ENCODE measurements around the gene PTPRM.

The PTPRM gene

GRCh38 chr18:7856733-7857132 is 289.6 kb downstream of the PTPRM start:
- CTCF ChIA-PET: interaction anchor here (0.7 kb wide), 1 partner anchor 370 kb away, joined by 3 read pairs; no protein-coding TSS in a partner anchor
- POLR2A ChIA-PET (ENCODE audit: low non-redundant PET): no interaction called here
- no peak for DNase-seq (ENCODE audit: low spot score)
- H3K27ac ChIP-seq: no peak overlapping the region
- TF ChIP-seq, protein P1, sequence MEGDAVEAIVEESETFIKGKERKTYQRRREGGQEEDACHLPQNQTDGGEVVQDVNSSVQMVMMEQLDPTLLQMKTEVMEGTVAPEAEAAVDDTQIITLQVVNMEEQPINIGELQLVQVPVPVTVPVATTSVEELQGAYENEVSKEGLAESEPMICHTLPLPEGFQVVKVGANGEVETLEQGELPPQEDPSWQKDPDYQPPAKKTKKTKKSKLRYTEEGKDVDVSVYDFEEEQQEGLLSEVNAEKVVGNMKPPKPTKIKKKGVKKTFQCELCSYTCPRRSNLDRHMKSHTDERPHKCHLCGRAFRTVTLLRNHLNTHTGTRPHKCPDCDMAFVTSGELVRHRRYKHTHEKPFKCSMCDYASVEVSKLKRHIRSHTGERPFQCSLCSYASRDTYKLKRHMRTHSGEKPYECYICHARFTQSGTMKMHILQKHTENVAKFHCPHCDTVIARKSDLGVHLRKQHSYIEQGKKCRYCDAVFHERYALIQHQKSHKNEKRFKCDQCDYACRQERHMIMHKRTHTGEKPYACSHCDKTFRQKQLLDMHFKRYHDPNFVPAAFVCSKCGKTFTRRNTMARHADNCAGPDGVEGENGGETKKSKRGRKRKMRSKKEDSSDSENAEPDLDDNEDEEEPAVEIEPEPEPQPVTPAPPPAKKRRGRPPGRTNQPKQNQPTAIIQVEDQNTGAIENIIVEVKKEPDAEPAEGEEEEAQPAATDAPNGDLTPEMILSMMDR (conservative IDR thresholded peaks at IDR 0.05; ENCODE audit: low read depth): no peak

GRCh38 chr18:7857562-7857961 is 290.4 kb downstream of the PTPRM start:
- CTCF ChIA-PET: no interaction called here
- no peak for DNase-seq (ENCODE audit: low spot score)
- no peak overlapping the region for H3K27ac ChIP-seq
- TF ChIP-seq, protein P1 (conservative IDR thresholded peaks at IDR 0.05; ENCODE audit: low read depth): no peak
- POLR2A ChIA-PET (ENCODE audit: low non-redundant PET): interaction anchor here (0.6 kb wide), 1 partner anchor 14 kb away, joined by 3 read pairs; no protein-coding TSS in a partner anchor

DNA sequence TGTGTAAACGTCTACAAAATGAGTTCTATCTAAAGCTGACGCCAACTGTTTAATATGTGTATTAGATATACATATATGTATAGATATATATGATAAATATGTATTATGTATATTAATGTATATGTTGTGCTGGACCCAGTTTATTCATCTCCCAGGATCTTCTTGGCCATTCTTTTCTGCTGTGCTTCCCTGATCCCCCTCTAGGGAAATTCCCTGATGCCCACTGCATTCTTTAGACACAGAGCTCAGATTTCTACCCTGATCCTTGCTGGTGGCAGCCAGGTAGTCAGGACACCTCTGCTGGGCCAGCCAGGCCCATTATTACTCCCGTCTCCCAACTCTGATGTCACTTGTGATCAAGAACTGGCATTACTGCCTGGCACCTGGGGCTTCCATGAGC is 292.0 kb downstream of the PTPRM start:
- ChIA-PET CTCF (interaction anchor here (0.6 kb wide), 1 partner anchor 1911 kb away, joined by 5 read pairs; no protein-coding TSS in a partner anchor), POLR2A (ENCODE audit: low non-redundant PET) (no interaction called here)
- no peak overlapping the region for H3K27ac ChIP-seq
- TF ChIP-seq, protein P1 (conservative IDR thresholded peaks at IDR 0.05; ENCODE audit: low read depth): no peak
- DNase-seq (ENCODE audit: low spot score): no peak

DNA sequence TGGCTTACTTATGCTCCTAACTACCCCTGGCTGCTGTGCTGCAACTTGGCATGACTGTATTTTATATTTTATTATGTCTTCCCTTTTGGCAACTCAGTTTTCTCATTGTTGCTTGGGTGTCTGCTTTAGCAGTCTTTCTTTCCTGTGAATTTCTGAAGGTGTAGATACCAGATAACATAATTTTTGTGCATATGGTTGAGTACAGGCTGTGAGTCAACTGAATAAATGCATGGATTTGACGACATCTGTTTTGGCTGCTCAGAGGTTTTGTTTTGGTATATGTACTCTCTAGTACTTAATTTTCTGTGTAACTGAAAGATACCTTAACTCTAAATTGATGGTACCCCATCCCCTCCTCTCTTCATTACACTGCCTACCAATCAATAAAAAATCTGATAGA is 303.1 kb downstream of the PTPRM start:
- CTCF ChIA-PET: no interaction called here
- TF ChIP-seq, protein P1 (conservative IDR thresholded peaks at IDR 0.05; ENCODE audit: low read depth): no peak
- POLR2A ChIA-PET (ENCODE audit: low non-redundant PET): no interaction called here
- no peak overlapping the region for H3K27ac ChIP-seq
- no peak for DNase-seq (ENCODE audit: low spot score)

- CTCF ChIA-PET: no interaction called here
- no peak overlapping the region for H3K27ac ChIP-seq
- no peak for DNase-seq (ENCODE audit: low spot score)
- POLR2A ChIA-PET (ENCODE audit: low non-redundant PET): no interaction called here
- TF ChIP-seq, protein P1 (conservative IDR thresholded peaks at IDR 0.05; ENCODE audit: low read depth): no peak
These were observed 303.7 kb downstream of the PTPRM start for GRCh38 chr18:7870855-7871254.

GRCh38 chr18:7871560-7872456 is 304.7 kb downstream of the PTPRM start:
- ChIA-PET CTCF (interaction anchor here (0.6 kb wide), 1 partner anchor 112 kb away, joined by 3 read pairs; no protein-coding TSS in a partner anchor), POLR2A (ENCODE audit: low non-redundant PET) (interaction anchor here (0.7 kb wide), 1 partner anchor 15 kb away, joined by 3 read pairs; no protein-coding TSS in a partner anchor)
- TF ChIP-seq, protein P1 (conservative IDR thresholded peaks at IDR 0.05; ENCODE audit: low read depth): no peak
- peak; percentile 66 for DNase-seq (ENCODE audit: low spot score)
- peak overlapping the region; percentile 70 for H3K27ac ChIP-seq

All from RWPE1 (cell line).